H1 (cell line): ENCODE results near the gene MUC22. TPM values are rescaled to one million over a fixed set of nuclear protein-coding genes. Genes with fewer than 3 reads are reported as not detected.

Source experiments
- CTCF ChIP-seq, 3 experiments: IDR thresholded peaks; 1 replicate in 2 of 3; 2 replicates in 1 of 3; pipeline versions ENCODE4 v1.5.1 to v1.6.1; 2011; ENCODE audit warnings: low read length in 3 of 3, mild to moderate bottlenecking in 3 of 3, inconsistent platforms in 2 of 3, low read depth in 1 of 3, moderate library complexity in 1 of 3; ENCODE audit not compliant: insufficient read depth in 1 of 3; ENCODE audit errors: control extremely low read depth in 1 of 3
- NANOG ChIP-seq: IDR thresholded peaks from 2 replicates; pipeline ENCODE4 v1.6.1; 2011; ENCODE audit warnings: low read length, low read depth, mild to moderate bottlenecking, inconsistent platforms; ENCODE audit not compliant: insufficient read depth, poor library complexity, severe bottlenecking
- RBBP5 ChIP-seq: IDR thresholded peaks from 2 replicates; pipeline ENCODE4 v1.7.1; 2012; ENCODE audit warnings: low read depth, mild to moderate bottlenecking, inconsistent platforms, low read length, moderate library complexity, borderline replicate concordance
- SIN3A ChIP-seq, 2 experiments: IDR thresholded peaks in 1 of 2; conservative IDR thresholded peaks in 1 of 2; 2 replicates each; pipeline ENCODE4 v1.6.1; 2011 to 2012; ENCODE audit warnings: low read length in 2 of 2, improper control_type of control experiment in 1 of 2, low read depth in 1 of 2, mild to moderate bottlenecking in 1 of 2
- SP1 ChIP-seq: IDR thresholded peaks from 2 replicates; pipeline ENCODE4 v1.6.1; 2011; ENCODE audit warnings: low read depth, low read length
- SP4 ChIP-seq: IDR thresholded peaks from 2 replicates; pipeline ENCODE4 v1.6.1; 2012; ENCODE audit warnings: low read length, inconsistent platforms
- SRF ChIP-seq: IDR thresholded peaks from 2 replicates; pipeline ENCODE4 v1.6.1; 2011; ENCODE audit warnings: mild to moderate bottlenecking, low read depth, low read length, moderate library complexity
- YY1 ChIP-seq: IDR thresholded peaks from 2 replicates; pipeline ENCODE4 v1.6.1; 2011; ENCODE audit warnings: low read depth, mild to moderate bottlenecking, low read length
- polyA plus RNA-seq, 7 experiments: library from polyadenylated mRNA; depleted of rRNA in 3 of 7; stranded (reverse) in 5 of 7; unstranded in 2 of 7; fragments of >200 nt in 5 of 7; fragments of 200-250 nt in 2 of 7; gene quantifications; 1 replicate in 5 of 7; 2 replicates in 1 of 7; 4 replicates in 1 of 7; pipeline versions ENCODE4 v1.2.1 to v1.2.3, GENCODE V29; 2011 to 2013; ENCODE audit warnings: missing spikeins in 2 of 7, mixed read lengths in 2 of 7
- total RNA-seq: library from RNA; stranded (reverse); fragmentation: NEBNext Ultra II Directional; extraction: Animal tissue kit (Norgen Biotek cat#: 25700); gene quantifications from 2 replicates; pipeline ENCODE4 v1.2.1, GENCODE V29; 2021

Gene MUC22
- total and polyA plus RNA-seq, 2 of the 8 experiments (the other 6 are each of a cell fraction or from before 2014, with no cell fraction given), result 0.02 TPM; not detected in 1

GRCh38 chr6:31070711-31071197, 60.5 kb downstream of the MUC22 start (continued):
- TF ChIP-seq SIN3A (conservative IDR thresholded peaks at IDR 0.05 in 1 of 2, IDR thresholded peaks at IDR 0.05 in 1 of 2; ENCODE audit: low read depth in 1 of 2, low read length in 2 of 2) (no peak), SRF (no peak), CTCF (IDR thresholded peaks at IDR 0.05; ENCODE audit: control extremely low read depth in 1 of 3, insufficient read depth in 1 of 3, low read depth in 1 of 3, low read length in 3 of 3) (peak; percentile 63 to 87 (median 83)), YY1 (no peak), SP4 (no peak), NANOG (no peak), RBBP5 (no peak), SP1 (peak; percentile 22; the same call in 1 of the 2 replicates)
